Measurements from ENCODE around the gene TSPAN4.
A peak's percentile ranks its signal among the peaks of the same experiment; 100 is the strongest.

DNA sequence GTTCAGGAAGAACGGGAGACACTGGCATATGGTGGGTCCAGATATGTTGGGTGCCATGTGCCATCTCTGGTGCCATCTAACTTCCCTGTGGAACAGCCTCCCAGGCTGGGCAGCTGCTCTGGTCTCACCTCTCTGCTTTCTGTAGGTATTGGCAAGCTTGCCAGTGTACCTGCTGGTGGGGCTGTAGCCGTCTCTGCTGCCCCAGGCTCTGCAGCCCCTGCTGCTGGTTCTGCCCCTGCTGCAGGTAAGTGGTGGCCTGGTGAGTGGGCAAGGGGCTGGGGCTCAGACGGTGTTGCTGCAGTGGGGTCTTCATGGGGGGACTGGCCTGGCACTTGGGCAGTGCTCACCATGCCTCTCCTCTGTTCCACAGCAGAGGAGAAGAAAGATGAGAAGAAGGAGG lies 30.3 kb upstream of the TSPAN4 start:
- TF ChIP-seq, protein P1, sequence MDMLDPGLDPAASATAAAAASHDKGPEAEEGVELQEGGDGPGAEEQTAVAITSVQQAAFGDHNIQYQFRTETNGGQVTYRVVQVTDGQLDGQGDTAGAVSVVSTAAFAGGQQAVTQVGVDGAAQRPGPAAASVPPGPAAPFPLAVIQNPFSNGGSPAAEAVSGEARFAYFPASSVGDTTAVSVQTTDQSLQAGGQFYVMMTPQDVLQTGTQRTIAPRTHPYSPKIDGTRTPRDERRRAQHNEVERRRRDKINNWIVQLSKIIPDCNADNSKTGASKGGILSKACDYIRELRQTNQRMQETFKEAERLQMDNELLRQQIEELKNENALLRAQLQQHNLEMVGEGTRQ (IDR thresholded peaks at IDR 0.05; ENCODE audit: borderline replicate concordance, low read depth, low read length) = no peak
- TF ChIP-seq POLR2A (IDR thresholded peaks at IDR 0.05; ENCODE audit: low read depth, low read length) (peak; percentile 42; the same call in 1 of the 2 replicates), NBN (IDR thresholded peaks at IDR 0.05) (no peak), RAD51 (IDR thresholded peaks at IDR 0.05) (no peak), CBFB (IDR thresholded peaks at IDR 0.05; ENCODE audit: low read depth) (no peak), POLR2AphosphoS5 (IDR thresholded peaks at IDR 0.05; ENCODE audit: low read length) (no peak), YY1 (IDR thresholded peaks at IDR 0.05; ENCODE audit: low read depth, low read length) (no peak)
- TF ChIP-seq, protein P2, sequence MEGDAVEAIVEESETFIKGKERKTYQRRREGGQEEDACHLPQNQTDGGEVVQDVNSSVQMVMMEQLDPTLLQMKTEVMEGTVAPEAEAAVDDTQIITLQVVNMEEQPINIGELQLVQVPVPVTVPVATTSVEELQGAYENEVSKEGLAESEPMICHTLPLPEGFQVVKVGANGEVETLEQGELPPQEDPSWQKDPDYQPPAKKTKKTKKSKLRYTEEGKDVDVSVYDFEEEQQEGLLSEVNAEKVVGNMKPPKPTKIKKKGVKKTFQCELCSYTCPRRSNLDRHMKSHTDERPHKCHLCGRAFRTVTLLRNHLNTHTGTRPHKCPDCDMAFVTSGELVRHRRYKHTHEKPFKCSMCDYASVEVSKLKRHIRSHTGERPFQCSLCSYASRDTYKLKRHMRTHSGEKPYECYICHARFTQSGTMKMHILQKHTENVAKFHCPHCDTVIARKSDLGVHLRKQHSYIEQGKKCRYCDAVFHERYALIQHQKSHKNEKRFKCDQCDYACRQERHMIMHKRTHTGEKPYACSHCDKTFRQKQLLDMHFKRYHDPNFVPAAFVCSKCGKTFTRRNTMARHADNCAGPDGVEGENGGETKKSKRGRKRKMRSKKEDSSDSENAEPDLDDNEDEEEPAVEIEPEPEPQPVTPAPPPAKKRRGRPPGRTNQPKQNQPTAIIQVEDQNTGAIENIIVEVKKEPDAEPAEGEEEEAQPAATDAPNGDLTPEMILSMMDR (IDR thresholded peaks at IDR 0.05 in 2 of 3, conservative IDR thresholded peaks at IDR 0.05 in 1 of 3; ENCODE audit: control insufficient read depth in 2 of 3, extremely low read depth in 1 of 3, insufficient read depth in 1 of 3, low read depth in 3 of 3, low read length in 3 of 3) = no peak
- TF ChIP-seq, protein P3, sequence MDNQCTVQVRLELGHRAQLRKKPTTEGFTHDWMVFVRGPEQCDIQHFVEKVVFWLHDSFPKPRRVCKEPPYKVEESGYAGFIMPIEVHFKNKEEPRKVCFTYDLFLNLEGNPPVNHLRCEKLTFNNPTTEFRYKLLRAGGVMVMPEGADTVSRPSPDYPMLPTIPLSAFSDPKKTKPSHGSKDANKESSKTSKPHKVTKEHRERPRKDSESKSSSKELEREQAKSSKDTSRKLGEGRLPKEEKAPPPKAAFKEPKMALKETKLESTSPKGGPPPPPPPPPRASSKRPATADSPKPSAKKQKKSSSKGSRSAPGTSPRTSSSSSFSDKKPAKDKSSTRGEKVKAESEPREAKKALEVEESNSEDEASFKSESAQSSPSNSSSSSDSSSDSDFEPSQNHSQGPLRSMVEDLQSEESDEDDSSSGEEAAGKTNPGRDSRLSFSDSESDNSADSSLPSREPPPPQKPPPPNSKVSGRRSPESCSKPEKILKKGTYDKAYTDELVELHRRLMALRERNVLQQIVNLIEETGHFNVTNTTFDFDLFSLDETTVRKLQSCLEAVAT (IDR thresholded peaks at IDR 0.05) = no peak
